NCI-H1694 treated with DMSO at 0.1 percent for 48 hours (cell line): ENCODE measurements around the gene LRRC38.
"Not testable (repeated sequence)": the region's sequence is repeated elsewhere in the genome, so short reads cannot be mapped to it uniquely, and the experiment has no call there.

Experiments
- DNase-seq: peaks from one replicate; lab custom pipeline; 2025; lab: John Stamatoyannopoulos, UW

LRRC38 gene

GRCh38 chr1:13461977-13462376 lies 51.8 kb downstream of the LRRC38 start:
- DNase-seq: no peak

GRCh38 chr1:13456904-13457532 lies 56.8 kb downstream of the LRRC38 start:
- no peak for DNase-seq

GRCh38 chr1:13451399-13451965 lies 62.3 kb downstream of the LRRC38 start:
- DNase-seq: no peak

- DNase-seq: no peak
Observed at GRCh38 chr1:13450204-13450603, 63.6 kb downstream of the LRRC38 start.

- DNase-seq: no peak
Observed at GRCh38 chr1:13443335-13443979, 70.3 kb downstream of the LRRC38 start.

- DNase-seq: not testable (repeated sequence)
Observed at GRCh38 chr1:13439104-13439783, 74.6 kb downstream of the LRRC38 start.

- no peak for DNase-seq
Observed at GRCh38 chr1:13435458-13435857, 78.3 kb downstream of the LRRC38 start.

GRCh38 chr1:13433694-13434358 lies 80.0 kb downstream of the LRRC38 start:
- DNase-seq: not testable (repeated sequence)

GRCh38 chr1:13432251-13432650 lies 81.6 kb downstream of the LRRC38 start:
- DNase-seq: no peak

- DNase-seq: no peak
Observed at GRCh38 chr1:13430495-13430894, 83.3 kb downstream of the LRRC38 start.
